WTC11 (cell line): ENCODE results near the gene GRIN1. TPM values are rescaled to one million over a fixed set of nuclear protein-coding genes. Genes with fewer than 3 reads are reported as not detected.

Experiments used
- ATAC-seq: fragments of 200-7000 bp; cut with Tn5 transposase; 2 replicates; pipeline ENCODE4 v1.10.0; 2021; ENCODE audit warnings: mild to moderate bottlenecking, moderate library complexity
- CTCF ChIA-PET: fragments of 300-600 bp; sonication (Branson Sonifier 250); formaldehyde crosslinking; loops from one replicate; lab custom pipeline; 2021; ENCODE audit warnings: antibody characterized with exemption; lab: Charles Lee
- POLR2A ChIA-PET: fragments of 350-600 bp; sonication (Branson Sonifier 250); formaldehyde crosslinking; loops from one replicate; lab custom pipeline; 2021; ENCODE audit warnings: antibody characterized with exemption; lab: Charles Lee
- DNase-seq: peaks from one replicate; pipeline ENCODE4 v3.0.0; 2021; ENCODE audit warnings: low spot score
- H3K27ac Mint-ChIP-seq: 2 replicates; pipeline ENCODE4 v1.8.0; 2021; ENCODE audit warnings: mixed read lengths
- H3K27me3 Mint-ChIP-seq: 2 replicates; pipeline ENCODE4 v1.8.0; 2021; ENCODE audit warnings: low read depth, mild to moderate bottlenecking, moderate library complexity, mixed read lengths
- H3K36me3 Mint-ChIP-seq: 2 replicates; pipeline ENCODE4 v1.8.0; 2021; ENCODE audit warnings: mixed read lengths
- H3K4me1 Mint-ChIP-seq: 2 replicates; pipeline ENCODE4 v1.8.0; 2022; ENCODE audit warnings: mixed read lengths
- H3K4me3 Mint-ChIP-seq: 2 replicates; pipeline ENCODE4 v1.8.0; 2021; ENCODE audit warnings: mild to moderate bottlenecking, moderate library complexity, mixed read lengths
- H3K9me3 Mint-ChIP-seq: 2 replicates; pipeline ENCODE4 v1.8.0; 2021; ENCODE audit warnings: mixed read lengths
- FOXJ3 ChIP-seq: sonication (generic); formaldehyde crosslinking; IDR thresholded peaks from 2 replicates; pipeline ENCODE4 v1.9.0; 2021; ENCODE audit warnings: missing genetic modification reagents, mild to moderate bottlenecking, borderline replicate concordance
- FOXK1 ChIP-seq: sonication (generic); formaldehyde crosslinking; IDR thresholded peaks from 2 replicates; pipeline ENCODE4 v1.8.0; 2022; ENCODE audit warnings: mild to moderate bottlenecking, moderate library complexity, missing genetic modification reagents
- GRHL2 ChIP-seq: fragments of 250-450 bp; sonication (Bioruptor Pico); IDR thresholded peaks from 2 replicates; pipeline ENCODE4 v1.8.0; 2022; ENCODE audit warnings: mild to moderate bottlenecking, moderate library complexity; ENCODE audit not compliant: insufficient replicate concordance, severe bottlenecking
- MXD4 ChIP-seq: fragments of 250-450 bp; sonication (Bioruptor Pico); IDR thresholded peaks from 2 replicates; pipeline ENCODE4 v1.8.0; 2021; ENCODE audit warnings: mild to moderate bottlenecking, moderate library complexity, borderline replicate concordance
- NFATC4 ChIP-seq: fragments of 250-450 bp; sonication (Bioruptor Pico); IDR thresholded peaks from 2 replicates; pipeline ENCODE4 v1.9.0; 2021; ENCODE audit warnings: mild to moderate bottlenecking
- PREB ChIP-seq: sonication (generic); formaldehyde crosslinking; IDR thresholded peaks from 2 replicates; pipeline ENCODE4 v1.8.1; 2022; ENCODE audit warnings: mild to moderate bottlenecking, missing genetic modification reagents, moderate library complexity, borderline replicate concordance
- RELA ChIP-seq: sonication (generic); formaldehyde crosslinking; IDR thresholded peaks from 2 replicates; pipeline ENCODE4 v1.8.1; 2022; ENCODE audit warnings: missing genetic modification reagents, mild to moderate bottlenecking, borderline replicate concordance
- STAT6 ChIP-seq: sonication (generic); formaldehyde crosslinking; conservative IDR thresholded peaks from 2 replicates; pipeline ENCODE4 v1.8.1; 2023; ENCODE audit warnings: mild to moderate bottlenecking, low read depth, missing genetic modification reagents, moderate library complexity
- ZNF263 ChIP-seq: sonication (generic); formaldehyde crosslinking; IDR thresholded peaks from 2 replicates; pipeline ENCODE4 v1.8.1; 2022; ENCODE audit warnings: low read depth, mild to moderate bottlenecking, moderate library complexity, missing genetic modification reagents
- ZNF423 ChIP-seq: fragments of 250-450 bp; sonication (Bioruptor Pico); IDR thresholded peaks from 2 replicates; pipeline ENCODE4 v2.1.2; 2022; ENCODE audit warnings: mild to moderate bottlenecking, moderate library complexity
- total RNA-seq: library from RNA; stranded (reverse); gene quantifications from 3 replicates; pipeline ENCODE4 v1.2.3, GENCODE V29; 2021
- TF ChIP-seq, protein P1 (sequence below): fragments of 250-450 bp; sonication (Bioruptor Pico); IDR thresholded peaks from 2 replicates; pipeline ENCODE4 v1.9.0; 2021; ENCODE audit warnings: moderate library complexity, mild to moderate bottlenecking, inconsistent platforms, borderline replicate concordance
- TF ChIP-seq, protein P2 (sequence below): sonication (generic); formaldehyde crosslinking; IDR thresholded peaks from 2 replicates; pipeline ENCODE4 v1.8.1; 2023; ENCODE audit warnings: mild to moderate bottlenecking, moderate library complexity, missing genetic modification reagents

GRIN1 gene
- total RNA-seq, 1 experiment from 2014 or later = 4.1 TPM

DNA sequence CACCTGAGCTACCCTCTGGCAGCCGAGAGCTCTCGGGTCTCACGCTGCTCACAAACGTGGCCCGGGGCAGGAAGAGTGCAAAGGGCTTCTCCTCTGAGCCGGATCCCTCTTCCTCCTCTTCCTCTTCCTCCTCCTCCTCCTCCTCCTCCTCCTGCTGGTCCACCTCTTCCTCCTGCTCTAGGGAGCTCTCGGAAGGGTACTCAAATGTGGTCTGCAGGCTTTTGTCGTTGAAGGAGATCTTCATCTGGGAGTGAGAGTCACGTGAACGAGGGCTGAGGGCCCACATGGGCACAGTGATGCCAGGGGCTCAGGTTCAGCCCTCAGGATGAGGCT, 53.5 kb downstream of the GRIN1 start:
- ATAC-seq (no peak), DNase-seq (no peak)
- TF ChIP-seq GRHL2 (CRISPR knock-in tag) (no peak), PREB (CRISPR knock-in tag) (no peak), ZNF423 (CRISPR knock-in tag) (no peak), STAT6 (no peak)
- ChIA-PET CTCF (interaction anchor here (0.7 to 1.6 kb wide), 6 partner anchors 15 to 191 kb away, joined by 3 to 8 read pairs (median 4); no protein-coding TSS in a partner anchor), POLR2A (interaction anchor here (1.1 to 1.2 kb wide), 2 partner anchors 20 to 25 kb away, joined by 3 to 5 read pairs; partner anchors contain the start of gene TMEM210)
- no peaks in the 10 kb centered on the region; the same call in 1 of the 2 replicates for H3K36me3 Mint-ChIP-seq
- H3K9me3 Mint-ChIP-seq = no peaks in the 10 kb centered on the region
- no peak overlapping the region for H3K4me3 Mint-ChIP-seq
- no peak overlapping the region for H3K27ac Mint-ChIP-seq
- no peaks in the 10 kb centered on the region for H3K27me3 Mint-ChIP-seq
- H3K4me1 Mint-ChIP-seq = peaks cover 16% of the 10 kb centered on the region

DNA sequence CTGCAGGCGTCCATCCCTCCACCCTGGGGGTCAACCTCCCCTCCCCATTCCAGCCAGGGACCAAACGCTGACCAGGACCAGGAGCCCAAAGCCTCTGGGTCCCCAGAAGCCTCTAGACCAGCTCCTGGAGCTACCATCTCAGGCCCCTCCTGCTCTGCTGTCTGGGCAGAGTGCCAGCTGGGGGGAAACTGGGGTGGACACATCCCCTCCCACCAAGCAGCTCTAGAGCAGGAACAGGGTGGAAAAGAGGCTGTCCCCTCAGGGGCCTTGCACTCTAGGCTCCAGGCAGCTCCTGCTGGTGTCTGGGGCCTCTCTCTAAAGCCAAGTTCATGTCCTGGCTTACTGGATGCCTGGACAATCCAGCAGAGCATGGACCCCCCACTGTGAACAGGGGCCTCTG, 53.9 kb downstream of the GRIN1 start:
- ATAC-seq (no peak), DNase-seq (no peak)
- ChIA-PET POLR2A (interaction anchor here (1.1 kb wide), 1 partner anchor 26 kb away, joined by 5 read pairs; no protein-coding TSS in a partner anchor), CTCF (interaction anchor here (0.7 to 1.6 kb wide), 5 partner anchors 16 to 158 kb away, joined by 4 to 8 read pairs (median 4); no protein-coding TSS in a partner anchor)
- H3K27me3 Mint-ChIP-seq = no peaks in the 10 kb centered on the region
- H3K36me3 Mint-ChIP-seq = no peaks in the 10 kb centered on the region; the same call in 1 of the 2 replicates
- no peak overlapping the region for H3K4me3 Mint-ChIP-seq
- no peak for TF ChIP-seq PREB (CRISPR knock-in tag)
- no peak for TF ChIP-seq RELA (CRISPR knock-in tag)
- H3K4me1 Mint-ChIP-seq = peaks cover 13% of the 10 kb centered on the region
- H3K27ac Mint-ChIP-seq = no peak overlapping the region
- H3K9me3 Mint-ChIP-seq = no peaks in the 10 kb centered on the region

- Mint-ChIP-seq H3K4me3 (no peak overlapping the region), H3K27ac (no peak overlapping the region), H3K27me3 (no peaks in the 10 kb centered on the region), H3K9me3 (no peaks in the 10 kb centered on the region), H3K4me1 (peaks cover 17% of the 10 kb centered on the region), H3K36me3 (no peaks in the 10 kb centered on the region; the same call in 1 of the 2 replicates)
- DNase-seq = no peak
- ChIA-PET POLR2A (no interaction called here), CTCF (interaction anchor here (1.2 to 1.3 kb wide), 3 partner anchors 43 to 164 kb away, joined by 3 to 4 read pairs (median 3); no protein-coding TSS in a partner anchor)
- TF ChIP-seq ZNF263 (CRISPR knock-in tag) (no peak), FOXK1 (CRISPR knock-in tag) (no peak), NFATC4 (no peak), FOXJ3 (CRISPR knock-in tag) (no peak)
- TF ChIP-seq, protein P1, sequence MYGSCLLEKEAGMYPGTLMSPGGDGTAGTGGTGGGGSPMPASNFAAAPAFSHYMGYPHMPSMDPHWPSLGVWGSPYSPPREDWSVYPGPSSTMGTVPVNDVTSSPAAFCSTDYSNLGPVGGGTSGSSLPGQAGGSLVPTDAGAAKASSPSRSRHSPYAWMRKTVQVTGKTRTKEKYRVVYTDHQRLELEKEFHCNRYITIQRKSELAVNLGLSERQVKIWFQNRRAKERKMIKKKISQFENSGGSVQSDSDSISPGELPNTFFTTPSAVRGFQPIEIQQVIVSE (CRISPR knock-in tag) = no peak
- no peak for ATAC-seq
These were observed 54.8 kb downstream of the GRIN1 start for GRCh38 chr9:137193771-137194170.

DNA sequence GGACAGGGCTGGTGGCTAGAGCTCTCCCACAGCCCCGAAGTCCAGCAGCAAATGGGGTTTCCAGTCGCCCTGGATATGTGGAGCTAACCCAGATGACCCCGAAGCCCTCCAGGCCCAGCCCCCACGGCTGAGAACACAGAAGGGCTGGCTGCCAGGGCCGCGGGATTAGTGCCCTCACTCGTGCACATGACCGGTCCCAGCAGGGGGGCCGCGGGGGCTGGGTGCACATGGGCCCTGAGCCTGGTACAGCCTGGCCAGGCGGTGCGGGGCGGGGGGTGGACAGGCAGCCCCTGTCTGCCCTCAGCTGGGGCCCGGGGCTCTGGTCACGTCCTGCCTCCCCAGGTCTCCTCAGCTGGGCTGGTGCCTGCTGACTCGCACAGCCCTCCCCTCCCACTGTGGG, 55.4 kb downstream of the GRIN1 start:
- Mint-ChIP-seq H3K27ac (no peak overlapping the region), H3K4me3 (no peak overlapping the region), H3K9me3 (no peaks in the 10 kb centered on the region), H3K36me3 (no peaks in the 10 kb centered on the region; the same call in 1 of the 2 replicates), H3K27me3 (no peaks in the 10 kb centered on the region), H3K4me1 (peaks cover 15% of the 10 kb centered on the region)
- ChIA-PET POLR2A (interaction anchor here (1.0 kb wide), 1 partner anchor 9 kb away, joined by 3 read pairs; no protein-coding TSS in a partner anchor), CTCF (interaction anchor here (1.2 to 2.1 kb wide), 5 partner anchors 19 to 165 kb away, joined by 3 to 16 read pairs (median 4); no protein-coding TSS in a partner anchor)
- no peak for DNase-seq
- ATAC-seq = no peak
- TF ChIP-seq, protein P2, sequence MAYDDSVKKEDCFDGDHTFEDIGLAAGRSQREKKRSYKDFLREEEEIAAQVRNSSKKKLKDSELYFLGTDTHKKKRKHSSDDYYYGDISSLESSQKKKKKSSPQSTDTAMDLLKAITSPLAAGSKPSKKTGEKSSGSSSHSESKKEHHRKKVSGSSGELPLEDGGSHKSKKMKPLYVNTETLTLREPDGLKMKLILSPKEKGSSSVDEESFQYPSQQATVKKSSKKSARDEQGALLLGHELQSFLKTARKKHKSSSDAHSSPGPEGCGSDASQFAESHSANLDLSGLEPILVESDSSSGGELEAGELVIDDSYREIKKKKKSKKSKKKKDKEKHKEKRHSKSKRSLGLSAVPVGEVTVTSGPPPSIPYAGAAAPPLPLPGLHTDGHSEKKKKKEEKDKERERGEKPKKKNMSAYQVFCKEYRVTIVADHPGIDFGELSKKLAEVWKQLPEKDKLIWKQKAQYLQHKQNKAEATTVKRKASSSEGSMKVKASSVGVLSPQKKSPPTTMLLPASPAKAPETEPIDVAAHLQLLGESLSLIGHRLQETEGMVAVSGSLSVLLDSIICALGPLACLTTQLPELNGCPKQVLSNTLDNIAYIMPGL = 0 out of 2 replicates have a peak, but pooled peaks have one; percentile 15
- TF ChIP-seq, protein P1 (CRISPR knock-in tag) = no peak
- TF ChIP-seq MXD4 (CRISPR knock-in tag) = no peak
